Right lobe of liver (tissue), 4 donors: Measurements from ENCODE around the gene GULP1.

Source experiments
- POLR2A ChIP-seq: fragments of 450-650 bp; IDR thresholded peaks from one replicate; pipeline ENCODE4 v1.6.1; 2017; ENCODE audit warnings: antibody characterized with exemption, mild to moderate bottlenecking
- TF ChIP-seq, protein P1 (sequence below), 4 donors: fragments of 200-600 bp in 3 of 4; fragments of 450-650 bp in 1 of 4; IDR thresholded peaks; one replicate each; pipeline versions ENCODE4 v1.5.1 to v1.8.0; 2016 to 2022; ENCODE audit warnings: antibody characterized with exemption in 4 of 4, mild to moderate bottlenecking in 2 of 4
- donor health status: DM: no; HTN: no; CAD: no.
- donor health status: DM: no; HTN: no; CAD: no.
- donor health status: DM: no; HTN: yes; CAD: no.

GRCh38 chr2:188327518-188328213 is 36.0 kb downstream of the GULP1 start:
- TF ChIP-seq, protein P1, sequence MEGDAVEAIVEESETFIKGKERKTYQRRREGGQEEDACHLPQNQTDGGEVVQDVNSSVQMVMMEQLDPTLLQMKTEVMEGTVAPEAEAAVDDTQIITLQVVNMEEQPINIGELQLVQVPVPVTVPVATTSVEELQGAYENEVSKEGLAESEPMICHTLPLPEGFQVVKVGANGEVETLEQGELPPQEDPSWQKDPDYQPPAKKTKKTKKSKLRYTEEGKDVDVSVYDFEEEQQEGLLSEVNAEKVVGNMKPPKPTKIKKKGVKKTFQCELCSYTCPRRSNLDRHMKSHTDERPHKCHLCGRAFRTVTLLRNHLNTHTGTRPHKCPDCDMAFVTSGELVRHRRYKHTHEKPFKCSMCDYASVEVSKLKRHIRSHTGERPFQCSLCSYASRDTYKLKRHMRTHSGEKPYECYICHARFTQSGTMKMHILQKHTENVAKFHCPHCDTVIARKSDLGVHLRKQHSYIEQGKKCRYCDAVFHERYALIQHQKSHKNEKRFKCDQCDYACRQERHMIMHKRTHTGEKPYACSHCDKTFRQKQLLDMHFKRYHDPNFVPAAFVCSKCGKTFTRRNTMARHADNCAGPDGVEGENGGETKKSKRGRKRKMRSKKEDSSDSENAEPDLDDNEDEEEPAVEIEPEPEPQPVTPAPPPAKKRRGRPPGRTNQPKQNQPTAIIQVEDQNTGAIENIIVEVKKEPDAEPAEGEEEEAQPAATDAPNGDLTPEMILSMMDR (IDR thresholded peaks at IDR 0.05) = no peak
- no peak for TF ChIP-seq POLR2A
